GM13976 (cell line): ENCODE measurements around the gene CHKB.

ENCODE experiments used
- DNase-seq: peaks from one replicate; pipeline ENCODE4 v3.0.0; 2012; ENCODE audit warnings: low spot score
- CTCF ChIP-seq: IDR thresholded peaks from 2 replicates; pipeline ENCODE4 v1.5.1; 2012; ENCODE audit warnings: borderline replicate concordance, mild to moderate bottlenecking; ENCODE audit not compliant: insufficient read depth; ENCODE audit errors: extremely low read depth, missing control alignments, control extremely low read depth
- in situ Hi-C: fragments of 300-500 bp; cut with MboI; formaldehyde crosslinking; loops from one replicate; pipeline ENCODE4 v1.12.0; 2022; ENCODE audit warnings: low sequenced_read_pairs, mixed read lengths, inconsistent platforms; ENCODE audit not compliant: unreplicated experiment

Gene CHKB

GRCh38 chr22:50564289-50564688 is 18.4 kb downstream of the CHKB start:
- in situ Hi-C loops, result no loop called here
- no peak for DNase-seq
- no peak for TF ChIP-seq CTCF

GRCh38 chr22:50563413-50564160 is 19.1 kb downstream of the CHKB start:
- DNase-seq, result peak; percentile 22
- TF ChIP-seq CTCF, result no peak
- in situ Hi-C loops, result no loop called here

GRCh38 chr22:50562523-50563412 is 19.9 kb downstream of the CHKB start, which contains the start of gene SYCE3:
Gene SYCE3 (minus strand): TSS chr22:50562919. CDS start chr22:50556405, 6,514 bp downstream.
- peak; percentile 98 for DNase-seq
- in situ Hi-C loops, result no loop called here
- peak; percentile 91 for TF ChIP-seq CTCF

GRCh38 chr22:50561401-50562358 is 21.0 kb downstream of the CHKB start:
- no peak for TF ChIP-seq CTCF
- in situ Hi-C loops, result no loop called here
- no peak for DNase-seq

GRCh38 chr22:50560034-50560433 is 22.6 kb downstream of the CHKB start:
- no peak for DNase-seq
- in situ Hi-C loops, result no loop called here

More at GRCh38 chr22:50560034-50560433, 22.6 kb downstream of the CHKB start:
- no peak for TF ChIP-seq CTCF
